Measurements from ENCODE around the gene DYNLT2. TPM values are rescaled to one million over a fixed set of nuclear protein-coding genes. Genes with fewer than 3 reads are reported as not detected.

DYNLT2 gene
- total and polyA plus RNA-seq, 7 donors: 0.73 to 2.8 (median 1.0) TPM

- 87 to 90% (median 90%) methylated on average over 3 of the region's 3 CpGs for WGBS, 3 donors
- DNase-seq (no peak), ATAC-seq (no peak)
- H3K4me3 ChIP-seq: no peak overlapping the region
- TF ChIP-seq CTCF (IDR thresholded peaks at IDR 0.05): no peak
- H3K36me3 ChIP-seq (ENCODE audit: insufficient read depth in 1 of 2, low read depth in 1 of 2): no peaks in the 10 kb centered on the region
- no peak overlapping the region for H3K27ac ChIP-seq
- H3K4me1 ChIP-seq: peaks cover 8% of the 10 kb centered on the region
- no peaks in the 10 kb centered on the region for H3K27me3 ChIP-seq (ENCODE audit: insufficient read depth in 3 of 3, low read length in 2 of 3)
- H3K9me3 ChIP-seq: no peaks in the 10 kb centered on the region
- intact Hi-C loops (cut with DNase I): no loop called here
Measured at GRCh38 chr6:169745405-169745804, 6.0 kb downstream of the DYNLT2 start.

GRCh38 chr6:169741344-169741743 lies 10.0 kb downstream of the DYNLT2 start:
- H3K36me3 ChIP-seq (ENCODE audit: insufficient read depth in 1 of 2, low read depth in 1 of 2): no peaks in the 10 kb centered on the region
- H3K4me1 ChIP-seq: peaks cover 18% of the 10 kb centered on the region
- no peak overlapping the region for H3K4me3 ChIP-seq
- no peak overlapping the region for H3K27ac ChIP-seq
- H3K27me3 ChIP-seq (ENCODE audit: insufficient read depth in 3 of 3, low read length in 2 of 3): no peaks in the 10 kb centered on the region
- no peaks in the 10 kb centered on the region for H3K9me3 ChIP-seq
- intact Hi-C loops (cut with DNase I): no loop called here
- DNase-seq (no peak), ATAC-seq (no peak)
- TF ChIP-seq CTCF (IDR thresholded peaks at IDR 0.05): no peak

- 46 to 69% (median 50%) methylated on average over 2 of the region's 2 CpGs for WGBS, 3 donors
- Histone ChIP-seq H3K27me3 (ENCODE audit: insufficient read depth in 3 of 3, low read length in 2 of 3) (no peaks in the 10 kb centered on the region), H3K27ac (peak overlapping the region; percentile 68), H3K4me1 (peaks cover 18% of the 10 kb centered on the region), H3K4me3 (peak overlapping the region; percentile 54), H3K9me3 (no peaks in the 10 kb centered on the region), H3K36me3 (ENCODE audit: insufficient read depth in 1 of 2, low read depth in 1 of 2) (no peaks in the 10 kb centered on the region)
- peak in 3 of 4 donors; percentile 36 to 64 (median 60) for ATAC-seq
- intact Hi-C loops (cut with DNase I): no loop called here
- TF ChIP-seq CTCF (IDR thresholded peaks at IDR 0.05): no peak
- DNase-seq: no peak
Measured at GRCh38 chr6:169738976-169739529, 12.3 kb downstream of the DYNLT2 start.

- ATAC-seq (peak; percentile 65 to 88 (median 74)), DNase-seq (peak; percentile 32 to 65)
- Histone ChIP-seq H3K4me1 (peaks cover 18% of the 10 kb centered on the region), H3K4me3 (peak overlapping the region; percentile 54), H3K9me3 (no peaks in the 10 kb centered on the region), H3K36me3 (ENCODE audit: insufficient read depth in 1 of 2, low read depth in 1 of 2) (no peaks in the 10 kb centered on the region), H3K27me3 (ENCODE audit: insufficient read depth in 3 of 3, low read length in 2 of 3) (no peaks in the 10 kb centered on the region), H3K27ac (peak overlapping the region; percentile 68)
- intact Hi-C loops (cut with DNase I): no loop called here
- no peak for TF ChIP-seq CTCF (IDR thresholded peaks at IDR 0.05)
- 18 to 33% (median 22%) methylated on average over 9 of the region's 9 CpGs for WGBS, 3 donors
Measured at GRCh38 chr6:169738204-169738975, 13.0 kb downstream of the DYNLT2 start.
